ELF-1 (cell line): Measurements from ENCODE around the gene C11orf65.
"Not testable (repeated sequence)": the region's sequence is repeated elsewhere in the genome, so short reads cannot be mapped to it uniquely, and the experiment has no call there.

Source experiments
- DNase-seq: peaks from one replicate; pipeline ENCODE4 v3.0.0-alpha.2; 2016; ENCODE audit warnings: low read depth, low spot score

Gene C11orf65

DNA sequence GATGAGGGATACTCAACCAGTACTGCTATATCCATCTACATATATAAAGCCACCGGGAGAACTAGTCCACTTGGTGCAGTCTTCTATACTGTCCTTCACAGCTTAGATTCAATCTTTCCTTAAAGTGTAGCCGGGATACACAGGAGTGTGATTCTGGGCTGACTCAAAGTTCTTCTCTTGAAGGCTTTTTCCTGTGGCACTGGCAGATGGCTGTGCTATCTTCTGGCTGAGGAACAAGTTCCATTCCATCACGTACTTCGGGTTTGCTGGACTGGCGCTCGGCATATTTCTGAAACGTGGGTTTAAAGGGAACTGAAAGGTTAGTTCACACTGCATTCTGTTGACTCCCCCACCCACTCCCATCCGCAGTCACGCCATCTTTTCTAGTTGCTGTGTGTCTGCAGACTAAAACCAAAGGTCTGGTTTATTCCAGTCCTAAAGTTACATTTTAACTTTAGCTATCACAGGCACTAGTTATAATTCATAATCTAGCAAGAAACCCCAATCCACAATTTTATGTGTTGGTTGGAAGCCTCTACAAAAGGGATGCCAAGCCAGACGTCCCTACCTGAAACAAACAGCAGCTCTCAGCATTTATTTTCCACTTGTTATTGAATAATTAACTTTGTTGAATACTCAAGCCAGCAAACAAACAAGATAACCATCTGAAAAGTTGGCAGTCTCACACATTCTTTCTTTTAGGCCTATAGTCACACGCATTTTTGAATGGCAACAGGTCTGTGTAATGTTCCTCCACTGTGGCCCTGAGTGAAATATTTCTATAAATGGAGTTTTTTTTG, 7.5 kb upstream of the C11orf65 start:
- DNase-seq: no peak

DNA sequence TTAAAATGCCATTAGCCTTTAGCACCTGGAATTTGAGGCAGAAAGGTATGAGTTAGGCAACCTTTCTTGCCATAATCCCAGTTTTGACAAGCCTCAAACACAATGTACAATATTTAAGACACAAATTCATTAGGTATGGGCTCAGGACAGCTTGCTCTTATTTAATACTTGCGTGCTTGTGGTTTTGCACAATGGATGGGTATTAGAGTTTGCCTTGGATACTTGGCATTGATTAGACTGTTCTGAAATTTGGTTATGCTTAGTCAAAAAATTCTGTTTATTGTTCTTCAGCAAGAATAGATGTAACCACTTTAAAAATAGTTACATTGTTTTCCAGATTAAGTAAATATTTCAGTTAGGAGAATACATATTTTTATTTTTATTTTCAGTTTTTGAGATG, 5.4 kb upstream of the C11orf65 start:
- no peak for DNase-seq

- DNase-seq: no peak
Observed at GRCh38 chr11:108468478-108468864, 1.1 kb upstream of the C11orf65 start.

DNA sequence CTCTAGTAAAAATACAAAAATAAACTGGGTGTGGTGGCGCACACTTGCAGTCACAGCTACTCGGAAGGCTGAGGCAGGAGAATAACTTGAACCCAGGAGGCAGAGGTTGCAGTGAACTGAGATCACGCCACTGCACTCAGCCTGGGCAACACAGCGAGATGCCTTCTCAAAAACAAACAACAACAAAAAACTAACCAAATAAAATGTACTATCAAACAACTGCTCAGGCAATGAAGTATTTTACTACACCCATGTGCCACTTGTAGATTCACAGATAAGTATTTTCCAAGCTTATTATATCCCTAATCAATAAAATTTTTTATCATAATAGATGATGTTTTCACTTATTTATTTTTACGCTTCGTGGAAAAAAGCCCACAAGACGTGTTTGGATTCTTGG, 924 bp downstream of the C11orf65 start:
- no peak for DNase-seq

GRCh38 chr11:108453207-108453835, 14.0 kb downstream of the C11orf65 start:
- DNase-seq: no peak

- DNase-seq: not testable (repeated sequence)
Observed at GRCh38 chr11:108441445-108441844, 25.9 kb downstream of the C11orf65 start.

GRCh38 chr11:108436594-108436993, 30.7 kb downstream of the C11orf65 start:
- no peak for DNase-seq

- DNase-seq: no peak
Observed at GRCh38 chr11:108435066-108435465, 32.3 kb downstream of the C11orf65 start.

GRCh38 chr11:108432783-108433182, 34.5 kb downstream of the C11orf65 start:
- peak; percentile 23 for DNase-seq

- DNase-seq: no peak
Observed at GRCh38 chr11:108431997-108432396, 35.3 kb downstream of the C11orf65 start.

- no peak for DNase-seq
Observed at GRCh38 chr11:108431370-108431769, 36.0 kb downstream of the C11orf65 start.

DNA sequence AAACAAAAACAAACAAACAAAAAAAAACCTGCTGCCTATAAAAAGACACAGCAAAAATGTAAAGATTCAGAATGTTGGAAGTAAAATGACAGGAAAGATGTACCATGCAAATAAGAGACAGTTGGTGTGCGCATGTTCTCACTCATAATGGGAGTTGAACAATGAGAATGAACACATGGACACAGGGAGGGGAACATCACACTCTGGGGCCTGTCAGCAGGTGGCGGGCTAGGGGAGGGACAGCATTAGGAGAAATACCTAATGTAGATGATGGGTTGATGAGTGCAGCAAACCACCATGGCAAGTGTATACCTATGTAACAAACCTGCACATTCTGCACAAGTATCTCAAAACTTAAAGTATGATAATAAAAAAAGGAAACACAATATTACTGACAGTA, 49.8 kb downstream of the C11orf65 start:
- DNase-seq: peak; percentile 14

DNA sequence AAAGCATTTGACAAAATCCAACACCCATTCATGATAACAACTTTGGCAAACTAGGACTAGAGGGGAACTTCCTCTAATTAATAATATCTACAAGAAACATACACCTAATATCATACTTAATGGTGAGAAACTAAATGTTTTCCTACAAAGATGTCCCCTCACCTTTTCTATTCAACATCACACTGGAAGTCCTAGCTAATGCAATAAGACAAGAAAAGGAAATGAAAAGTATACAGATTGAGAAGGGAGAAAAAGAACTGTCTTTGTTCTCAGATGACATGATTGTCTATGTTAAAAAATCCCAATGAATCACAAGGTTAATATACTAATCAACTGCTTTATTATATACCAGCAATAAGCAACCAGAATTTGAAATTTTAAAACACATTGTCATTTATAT, 52.4 kb downstream of the C11orf65 start:
- DNase-seq: no peak

GRCh38 chr11:108405706-108406105, 61.6 kb downstream of the C11orf65 start:
- no peak for DNase-seq

- DNase-seq: no peak
Observed at GRCh38 chr11:108403052-108403451, 64.3 kb downstream of the C11orf65 start.

DNA sequence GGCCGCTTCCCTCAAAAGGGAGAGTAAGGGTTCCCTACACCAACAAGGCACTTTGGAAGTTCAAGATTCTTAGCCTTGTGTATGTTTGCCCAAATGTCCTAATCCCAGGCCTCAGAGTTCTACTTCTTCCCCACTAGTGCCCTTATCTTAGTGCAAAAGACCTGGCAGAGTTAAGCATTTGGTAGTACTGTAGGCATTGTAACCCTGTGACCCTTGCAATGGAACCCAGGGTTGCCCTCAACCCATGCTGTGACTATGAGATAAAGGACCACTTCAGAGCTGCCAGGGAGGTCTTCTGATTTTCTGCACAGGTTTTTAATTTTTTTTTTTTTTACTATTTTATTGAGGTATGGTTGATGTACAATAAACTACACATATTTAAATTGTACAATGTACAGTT, 65.1 kb downstream of the C11orf65 start:
- no peak for DNase-seq

GRCh38 chr11:108398439-108398838, 68.9 kb downstream of the C11orf65 start:
- no peak for DNase-seq

DNA sequence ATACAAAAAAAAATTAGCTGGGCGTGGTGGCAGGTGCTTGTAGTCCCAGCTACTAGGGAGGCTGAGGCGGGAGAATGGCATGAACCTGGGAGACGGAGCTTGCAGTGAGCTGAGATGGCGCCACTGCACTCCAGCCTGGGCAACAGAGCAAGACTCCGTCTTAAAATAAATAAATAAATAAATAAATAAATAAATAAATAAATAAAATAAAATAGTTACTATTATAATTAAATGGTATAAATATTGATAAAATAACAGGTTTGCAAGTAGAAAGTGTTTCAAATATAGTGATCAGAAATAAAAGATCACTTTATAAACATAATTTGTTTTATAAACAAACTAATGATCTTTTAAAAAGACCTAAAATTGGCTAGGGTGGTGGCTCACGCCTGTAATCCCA, 70.7 kb downstream of the C11orf65 start:
- DNase-seq: not testable (repeated sequence)

DNA sequence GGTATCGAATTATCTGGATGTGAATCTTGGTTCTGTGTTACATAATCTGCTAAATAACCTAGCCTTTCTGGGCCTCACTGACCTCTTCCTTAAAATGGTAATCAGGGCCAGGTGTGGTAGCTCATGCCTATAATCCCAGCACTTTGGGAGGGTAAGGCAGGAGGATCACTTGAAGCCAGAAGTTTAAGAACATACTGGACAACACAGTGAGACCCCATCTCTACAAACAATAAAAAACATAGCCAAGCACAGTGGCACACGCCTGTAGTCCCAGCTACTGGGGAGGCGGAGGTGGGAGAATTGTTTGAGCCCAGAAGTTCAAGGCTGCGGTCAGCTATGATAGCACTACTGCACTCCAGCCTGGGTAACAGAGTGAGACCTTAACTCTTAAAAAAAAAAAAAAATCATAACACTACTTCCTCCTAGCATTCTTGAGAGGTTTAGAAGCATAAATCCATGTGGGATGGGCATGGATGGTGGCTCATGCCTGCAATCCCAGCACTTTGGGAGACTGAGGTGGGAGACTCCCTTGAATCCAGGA, 72.5 kb downstream of the C11orf65 start:
- DNase-seq: no peak

- no peak for DNase-seq
Observed at GRCh38 chr11:108393046-108393445, 74.3 kb downstream of the C11orf65 start.

DNA sequence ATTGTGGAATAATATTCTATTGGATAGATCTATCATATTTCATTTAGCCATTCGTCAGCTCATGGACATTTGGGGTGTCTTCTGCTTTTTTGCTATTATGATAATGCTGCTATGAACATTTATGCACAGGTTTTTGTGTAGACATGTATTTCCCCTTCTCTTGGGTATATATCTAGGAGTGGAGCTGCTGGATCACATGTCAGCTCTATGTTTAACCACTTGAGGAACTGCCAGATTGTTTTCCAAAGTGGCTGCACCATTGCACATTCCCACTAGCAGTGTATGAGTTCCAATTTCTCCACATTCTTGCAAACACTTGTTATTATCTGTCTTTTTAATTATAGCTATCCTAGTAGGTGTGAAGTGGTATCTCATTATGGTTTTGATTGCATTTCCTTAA, 75.0 kb downstream of the C11orf65 start:
- no peak for DNase-seq

DNA sequence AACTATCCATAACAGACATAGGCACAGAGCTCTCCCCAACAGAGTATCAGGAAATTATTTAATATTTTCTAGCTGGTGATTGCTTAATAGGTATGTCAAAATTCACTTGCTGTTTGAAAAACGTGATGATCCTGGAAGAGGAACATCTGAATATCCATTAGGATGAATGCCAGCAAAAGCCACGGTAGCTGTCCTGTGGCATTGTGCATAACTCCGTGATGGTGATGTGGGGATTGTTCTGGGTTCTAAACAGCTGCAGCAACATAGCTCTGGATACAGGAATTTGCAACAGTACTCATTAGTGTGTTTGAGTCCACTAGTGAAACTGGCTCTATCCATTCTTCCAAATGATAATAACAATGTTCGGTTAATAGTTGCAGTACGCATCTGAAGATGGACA, 78.8 kb downstream of the C11orf65 start:
- no peak for DNase-seq

DNA sequence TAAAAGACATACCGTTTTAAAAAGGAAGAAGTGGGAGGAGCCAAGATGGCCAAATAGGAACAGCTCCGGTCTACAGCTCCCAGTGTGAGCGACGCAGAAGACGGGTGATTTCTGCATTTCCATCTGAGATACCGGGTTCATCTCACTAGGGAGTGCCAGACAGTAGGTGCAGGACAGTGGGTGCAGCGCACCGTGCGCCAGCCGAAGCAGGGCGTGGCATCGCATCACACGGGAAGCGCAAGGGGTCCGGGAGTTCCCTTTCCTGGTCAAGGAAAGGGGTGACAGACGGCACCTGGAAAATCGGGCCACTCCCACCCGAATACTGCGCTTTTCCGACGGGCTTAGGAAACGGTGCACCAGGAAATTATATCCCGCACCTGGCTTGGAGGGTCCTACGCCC, 93.8 kb downstream of the C11orf65 start:
- not testable (repeated sequence) for DNase-seq
